MCF 10A (cell line): ENCODE measurements around the gene NEDD1. TPM values are rescaled to one million over a fixed set of nuclear protein-coding genes. Genes with fewer than 3 reads are reported as not detected.

Experiments
- BruUV-seq: library from RNA; stranded (reverse); fragments of 400-500 nt; replicated peaks from 2 replicates; lab custom pipeline; 2021; lab: Mats Ljungman, UMichigan
- CTCF ChIA-PET: fragments of 300-600 bp; sonication (Branson Sonifier 250); formaldehyde crosslinking; extraction: SDS; loops from one replicate; lab custom pipeline; 2021; ENCODE audit warnings: antibody characterized with exemption, inconsistent platforms; lab: Yijun Ruan, JAX
- POLR2A ChIA-PET: fragments of 300-600, 350-650 bp; sonication (Branson Sonifier 250); formaldehyde crosslinking; extraction: SDS; loops from one replicate; lab custom pipeline; 2020; ENCODE audit warnings: antibody characterized with exemption, inconsistent platforms; lab: Yijun Ruan, JAX
- DNase-seq: peaks from one replicate; pipeline ENCODE4 v3.0.0-alpha.2; 2018; ENCODE audit not compliant: unreplicated experiment
- H3K27ac Mint-ChIP-seq: one replicate; pipeline ENCODE4 v1.8.0; 2022; ENCODE audit warnings: mild to moderate bottlenecking, low read depth, mixed read lengths; ENCODE audit not compliant: unreplicated experiment
- H3K27me3 Mint-ChIP-seq: one replicate; pipeline ENCODE4 v1.8.0; 2022; ENCODE audit warnings: mixed read lengths; ENCODE audit not compliant: insufficient read depth, unreplicated experiment
- H3K36me3 Mint-ChIP-seq: one replicate; pipeline ENCODE4 v1.8.0; 2022; ENCODE audit warnings: mild to moderate bottlenecking, moderate library complexity, mixed read lengths; ENCODE audit not compliant: insufficient read depth, unreplicated experiment
- H3K4me1 Mint-ChIP-seq: one replicate; pipeline ENCODE4 v1.8.0; 2022; ENCODE audit warnings: mixed read lengths; ENCODE audit not compliant: insufficient read depth, unreplicated experiment
- H3K4me3 Mint-ChIP-seq: one replicate; pipeline ENCODE4 v1.8.0; 2022; ENCODE audit warnings: mild to moderate bottlenecking, moderate library complexity, mixed read lengths; ENCODE audit not compliant: unreplicated experiment
- H3K9me3 Mint-ChIP-seq: one replicate; pipeline ENCODE4 v1.8.0; 2022; ENCODE audit warnings: mixed read lengths; ENCODE audit not compliant: unreplicated experiment
- intact Hi-C: fragments of 100-400 bp; cut with micrococcal nuclease; formaldehyde crosslinking; loops from 2 replicates; pipeline ENCODE4 v1.14.1; 2022
- total RNA-seq: library from RNA; stranded (reverse); gene quantifications from 2 replicates; pipeline ENCODE4 v1.2.3, GENCODE V29; 2022
- TF ChIP-seq, protein P1 (sequence below): fragments of 200-600 bp; IDR thresholded peaks from one replicate; pipeline ENCODE4 v1.8.0; 2022; ENCODE audit warnings: antibody characterized with exemption, mild to moderate bottlenecking; ENCODE audit not compliant: unreplicated experiment

Gene NEDD1
- total RNA-seq, 1 experiment from 2014 or later: 23.5 TPM

DNA sequence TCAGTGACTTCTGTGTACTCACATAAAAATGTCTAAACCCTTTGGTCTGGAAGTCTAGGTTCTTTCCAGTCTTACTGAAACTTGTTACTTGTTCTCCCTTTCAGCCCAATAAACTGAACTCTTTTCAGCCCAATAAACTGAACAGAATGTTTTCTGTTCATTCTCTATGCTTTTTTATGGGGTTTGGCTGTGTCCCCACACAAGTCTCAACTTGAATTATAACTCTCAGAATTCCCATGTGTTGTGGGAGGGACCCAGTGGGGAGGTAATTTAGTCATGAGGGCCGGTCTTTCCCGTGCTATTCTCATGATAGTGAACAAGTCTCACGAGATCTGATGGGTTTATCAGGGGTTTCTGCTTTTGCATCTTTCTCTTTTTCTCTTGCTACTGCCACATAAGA lies 15.0 kb upstream of the NEDD1 start:
- no peaks in the 10 kb centered on the region for H3K36me3 Mint-ChIP-seq
- no peaks in the 10 kb centered on the region for H3K9me3 Mint-ChIP-seq
- no peaks in the 10 kb centered on the region for H3K27me3 Mint-ChIP-seq
- no TSS peak for BruUV-seq
- CTCF ChIA-PET: interaction anchor here (0.6 kb wide), 1 partner anchor 393 kb away, joined by 3 read pairs; no protein-coding TSS in a partner anchor
- POLR2A ChIA-PET: interaction anchor here (1.5 kb wide), 1 partner anchor 14 kb away, joined by 5 read pairs; no protein-coding TSS in a partner anchor
- TF ChIP-seq, protein P1, sequence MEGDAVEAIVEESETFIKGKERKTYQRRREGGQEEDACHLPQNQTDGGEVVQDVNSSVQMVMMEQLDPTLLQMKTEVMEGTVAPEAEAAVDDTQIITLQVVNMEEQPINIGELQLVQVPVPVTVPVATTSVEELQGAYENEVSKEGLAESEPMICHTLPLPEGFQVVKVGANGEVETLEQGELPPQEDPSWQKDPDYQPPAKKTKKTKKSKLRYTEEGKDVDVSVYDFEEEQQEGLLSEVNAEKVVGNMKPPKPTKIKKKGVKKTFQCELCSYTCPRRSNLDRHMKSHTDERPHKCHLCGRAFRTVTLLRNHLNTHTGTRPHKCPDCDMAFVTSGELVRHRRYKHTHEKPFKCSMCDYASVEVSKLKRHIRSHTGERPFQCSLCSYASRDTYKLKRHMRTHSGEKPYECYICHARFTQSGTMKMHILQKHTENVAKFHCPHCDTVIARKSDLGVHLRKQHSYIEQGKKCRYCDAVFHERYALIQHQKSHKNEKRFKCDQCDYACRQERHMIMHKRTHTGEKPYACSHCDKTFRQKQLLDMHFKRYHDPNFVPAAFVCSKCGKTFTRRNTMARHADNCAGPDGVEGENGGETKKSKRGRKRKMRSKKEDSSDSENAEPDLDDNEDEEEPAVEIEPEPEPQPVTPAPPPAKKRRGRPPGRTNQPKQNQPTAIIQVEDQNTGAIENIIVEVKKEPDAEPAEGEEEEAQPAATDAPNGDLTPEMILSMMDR: no peak
- peak; percentile 34 for DNase-seq
- intact Hi-C loops: no loop called here
- H3K4me3 Mint-ChIP-seq: peak overlapping the region; percentile 22
- peak overlapping the region; percentile 72 for H3K27ac Mint-ChIP-seq
- H3K4me1 Mint-ChIP-seq: peaks cover 25% of the 10 kb centered on the region

DNA sequence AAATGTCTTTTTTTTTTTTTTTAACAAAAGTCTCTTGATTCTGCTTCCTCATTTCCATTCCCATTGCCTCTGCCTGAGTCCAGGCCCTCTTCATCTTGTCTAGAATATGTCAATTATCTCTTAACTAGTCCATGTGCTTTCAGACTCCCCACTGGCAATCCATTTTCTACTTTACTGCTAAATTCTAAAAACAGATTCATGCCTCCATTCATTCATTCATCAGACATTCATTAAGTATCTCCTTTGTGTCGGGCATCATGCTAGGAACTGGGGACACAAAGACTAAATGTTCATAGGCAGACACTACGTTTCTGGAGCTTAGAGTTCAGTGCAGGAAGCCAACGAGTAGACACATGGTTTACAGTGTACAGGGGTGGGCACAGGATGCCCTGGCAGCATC lies 9.6 kb upstream of the NEDD1 start:
- H3K36me3 Mint-ChIP-seq: no peaks in the 10 kb centered on the region
- POLR2A ChIA-PET: interaction anchor here (1.5 kb wide), 1 partner anchor 9 kb away, joined by 5 read pairs; no protein-coding TSS in a partner anchor
- BruUV-seq: no TSS peak
- H3K27me3 Mint-ChIP-seq: no peaks in the 10 kb centered on the region
- H3K4me3 Mint-ChIP-seq: no peak overlapping the region
- intact Hi-C loops: no loop called here
- CTCF ChIA-PET: no interaction called here
- H3K4me1 Mint-ChIP-seq: no peaks in the 10 kb centered on the region
- TF ChIP-seq, protein P1: no peak
- no peak for DNase-seq
- H3K27ac Mint-ChIP-seq: no peak overlapping the region
- no peaks in the 10 kb centered on the region for H3K9me3 Mint-ChIP-seq

DNA sequence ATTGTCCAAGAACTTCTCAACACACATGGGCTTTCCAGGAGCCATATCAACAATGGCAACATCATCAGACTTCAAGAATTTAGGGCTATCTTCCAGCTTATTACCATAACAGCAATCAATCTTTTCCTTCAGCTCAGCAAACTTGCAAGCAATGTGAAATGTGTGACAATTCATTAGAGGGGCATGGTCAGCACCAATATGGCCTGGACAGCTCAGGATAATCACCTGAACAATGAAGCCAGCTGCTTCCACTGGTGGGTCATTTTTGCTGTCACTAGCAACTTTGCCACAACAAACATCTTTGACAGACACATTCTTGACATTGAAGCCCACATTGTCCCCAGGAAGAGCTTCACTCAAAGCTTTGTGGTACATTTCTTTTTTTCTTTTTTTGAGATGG lies 5.9 kb upstream of the NEDD1 start:
- no TSS peak for BruUV-seq
- peaks cover 4% of the 10 kb centered on the region for H3K4me1 Mint-ChIP-seq
- H3K36me3 Mint-ChIP-seq: no peaks in the 10 kb centered on the region
- intact Hi-C loops: no loop called here
- H3K9me3 Mint-ChIP-seq: no peaks in the 10 kb centered on the region
- CTCF ChIA-PET: interaction anchor here (0.7 kb wide), 1 partner anchor 10 kb away, joined by 3 read pairs; no protein-coding TSS in a partner anchor
- H3K27ac Mint-ChIP-seq: no peak overlapping the region
- no peak overlapping the region for H3K4me3 Mint-ChIP-seq
- POLR2A ChIA-PET: no interaction called here
- no peak for DNase-seq
- no peaks in the 10 kb centered on the region for H3K27me3 Mint-ChIP-seq
- TF ChIP-seq, protein P1: no peak

DNA sequence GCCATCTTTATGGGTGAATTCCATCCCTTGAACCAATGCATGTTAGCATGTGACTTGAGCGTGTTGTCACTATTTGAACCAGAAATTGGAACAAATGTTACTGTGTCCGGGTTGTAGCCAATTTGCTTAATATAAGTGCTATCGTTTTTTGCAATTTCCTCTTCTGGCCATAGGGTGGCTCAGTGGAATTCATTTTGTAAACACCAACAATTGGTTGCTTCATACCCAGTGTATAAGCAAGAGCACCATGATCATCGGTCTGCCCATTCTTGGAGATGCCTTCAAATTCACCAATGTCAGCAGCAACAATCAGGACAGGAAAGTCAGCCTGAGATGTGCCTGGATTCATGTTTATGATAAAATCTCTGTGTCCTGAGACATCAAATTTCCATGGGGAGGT lies 5.0 kb upstream of the NEDD1 start:
- intact Hi-C loops: no loop called here
- no peaks in the 10 kb centered on the region for H3K27me3 Mint-ChIP-seq

More for the DNA sequence above, 5.0 kb upstream of the NEDD1 start:
- DNase-seq: no peak
- Mint-ChIP-seq H3K27ac (no peak overlapping the region), H3K4me3 (no peak overlapping the region), H3K36me3 (no peaks in the 10 kb centered on the region), H3K9me3 (no peaks in the 10 kb centered on the region), H3K4me1 (peaks cover 6% of the 10 kb centered on the region)
- ChIA-PET CTCF (interaction anchor here (0.7 kb wide), 1 partner anchor 514 kb away, joined by 3 read pairs; no protein-coding TSS in a partner anchor), POLR2A (no interaction called here)
- BruUV-seq: no TSS peak
- TF ChIP-seq, protein P1: peak; percentile 5
